Measurements from ENCODE around the gene NID1.
"Not testable (repeated sequence)": the region's sequence is repeated elsewhere in the genome, so short reads cannot be mapped to it uniquely, and the experiment has no call there.

Gene NID1

DNA sequence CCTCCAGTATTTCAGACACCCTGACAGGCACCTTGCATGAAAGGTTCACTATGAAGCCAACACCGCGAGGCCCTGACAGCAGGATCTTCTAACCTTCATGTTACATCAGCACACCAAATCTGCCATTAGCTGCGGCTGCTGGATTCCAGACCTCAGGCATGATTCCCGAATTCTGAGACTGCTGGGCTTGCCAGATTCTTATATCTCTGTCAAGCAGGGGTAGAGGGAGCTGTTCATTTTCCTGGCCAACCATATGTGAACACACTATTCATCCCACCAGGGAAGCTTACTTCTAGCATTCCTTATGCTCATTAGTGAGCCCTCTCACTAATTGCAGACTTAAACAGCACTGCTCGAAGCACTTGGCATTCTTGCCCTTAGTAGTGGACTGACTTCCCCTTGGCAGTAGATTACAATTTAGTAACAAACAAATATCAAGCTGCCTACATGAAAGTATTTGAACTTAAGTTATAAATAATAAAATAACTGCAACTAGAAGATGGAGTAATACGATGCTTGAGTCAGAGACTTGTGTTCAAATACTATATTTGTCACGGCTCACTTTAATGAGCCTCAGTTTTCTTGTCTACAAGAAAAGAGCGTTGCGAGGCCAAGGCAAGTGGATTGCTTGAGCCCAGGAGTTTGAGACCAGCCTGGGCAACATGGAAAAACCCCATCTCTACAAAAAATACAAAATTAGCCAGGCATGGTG lies 43.3 kb downstream of the NID1 start:
- DNase-seq: no peak

DNA sequence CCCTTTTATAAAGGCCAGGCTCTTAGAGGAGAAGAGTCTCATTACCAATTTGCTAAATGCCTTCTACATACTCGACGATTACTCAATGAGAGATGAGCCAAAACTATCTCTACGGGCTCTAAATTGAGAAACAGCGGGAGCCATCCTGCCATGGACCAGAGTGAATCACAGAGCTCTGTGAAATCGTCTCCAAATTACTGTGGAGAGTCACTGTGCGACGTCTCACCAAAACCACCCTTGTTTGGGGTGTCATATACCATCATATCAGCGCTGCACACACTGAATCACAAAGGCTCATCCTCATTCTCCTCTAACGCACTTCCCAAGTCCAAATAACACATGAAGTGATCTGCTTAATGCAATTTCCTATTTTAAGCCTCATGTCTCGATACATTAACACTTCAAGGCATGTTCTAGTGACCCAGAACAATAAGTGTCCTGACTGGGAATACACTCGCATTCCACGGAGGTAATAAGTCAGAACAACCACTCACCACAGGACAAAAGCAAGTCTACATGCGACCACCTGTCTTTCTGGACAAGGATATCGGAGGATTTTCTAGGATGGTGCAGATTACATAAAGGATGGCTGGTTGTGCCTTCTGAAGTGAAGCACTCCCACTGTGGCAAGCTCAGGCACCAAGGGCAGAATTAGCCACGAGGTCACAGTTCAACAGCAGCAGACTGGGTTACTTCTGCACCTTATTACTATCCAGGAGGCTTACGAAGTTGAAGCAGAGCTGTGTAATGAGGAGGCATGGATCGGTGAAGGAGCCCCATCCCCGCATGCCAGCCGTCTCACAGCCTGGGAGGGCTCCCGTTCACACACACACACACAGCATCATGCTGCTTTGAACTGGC lies 44.3 kb downstream of the NID1 start:
- DNase-seq: no peak

DNA sequence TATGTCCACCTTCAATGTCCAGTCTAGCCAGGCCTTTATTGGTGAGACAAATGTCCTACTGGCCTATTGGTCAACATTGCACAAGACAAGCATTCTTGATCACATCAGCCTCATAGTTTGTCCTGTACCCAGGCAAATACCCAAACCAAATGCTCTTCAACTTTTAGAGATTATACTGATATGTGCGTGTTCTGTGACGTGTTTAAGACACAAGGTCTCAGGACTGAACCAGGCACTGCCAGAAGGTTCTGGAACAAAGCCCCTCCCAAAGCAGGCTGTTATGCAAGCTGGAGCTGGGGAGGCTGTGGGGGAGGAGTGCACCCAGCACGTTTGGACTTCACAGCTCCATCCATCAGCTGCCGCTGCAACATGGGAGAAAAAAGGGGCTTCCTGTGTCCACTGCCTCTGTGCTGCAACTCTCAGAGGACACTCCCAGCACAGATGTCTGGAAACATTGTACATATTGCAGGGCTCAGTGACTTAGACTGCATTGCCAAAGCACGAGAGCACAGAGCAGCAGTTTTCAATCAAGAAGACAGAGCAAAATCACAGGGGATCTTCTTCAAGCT lies 45.9 kb downstream of the NID1 start:
- no peak for DNase-seq

DNA sequence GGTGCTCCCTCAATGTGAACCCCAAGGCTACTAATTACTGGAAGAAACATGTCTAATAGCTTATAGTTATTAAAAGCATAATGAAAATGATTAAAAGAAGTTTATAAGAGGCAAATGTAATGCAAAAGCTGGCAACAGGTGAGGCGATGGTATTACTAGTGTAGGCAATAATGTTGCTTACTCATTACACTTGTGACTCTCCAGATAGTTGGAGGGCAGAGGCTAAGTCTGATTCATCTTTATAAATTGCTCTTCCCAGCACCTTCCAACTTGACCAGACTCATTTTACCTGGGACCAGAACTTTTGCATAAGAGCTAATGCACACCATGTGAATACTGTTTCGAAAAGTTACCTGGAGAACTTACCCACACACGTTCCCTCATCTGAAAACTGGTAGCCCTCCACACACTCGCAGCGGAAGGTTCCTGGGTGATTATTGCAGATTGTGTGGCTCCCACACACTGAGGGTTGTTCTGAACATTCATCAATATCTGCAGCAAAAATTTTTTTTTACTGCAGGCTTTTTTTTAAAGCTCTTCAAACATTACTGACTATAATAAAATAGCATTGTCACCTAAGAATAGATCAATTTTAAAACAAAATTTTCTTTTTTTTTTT lies 48.0 kb downstream of the NID1 start:
- no peak for DNase-seq

DNA sequence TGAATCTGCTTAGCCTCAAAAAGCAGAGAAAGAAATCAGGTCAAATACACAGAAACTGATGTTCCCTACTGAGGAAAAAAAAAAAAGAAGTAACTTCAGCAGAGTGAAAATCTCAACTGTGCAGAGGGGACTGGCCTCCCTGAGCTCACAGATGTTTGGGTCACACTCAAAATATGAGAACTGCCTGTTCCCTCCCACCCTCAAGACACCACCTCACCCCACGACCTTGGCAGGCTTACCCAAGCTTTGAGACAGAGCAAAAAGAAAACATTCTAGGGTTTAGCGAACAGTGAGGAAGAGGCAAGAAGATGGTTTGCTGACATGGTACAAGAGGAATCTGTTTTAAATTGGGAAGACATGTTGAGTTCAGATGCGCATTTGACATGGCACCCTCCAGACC lies 48.8 kb downstream of the NID1 start:
- DNase-seq: no peak

DNA sequence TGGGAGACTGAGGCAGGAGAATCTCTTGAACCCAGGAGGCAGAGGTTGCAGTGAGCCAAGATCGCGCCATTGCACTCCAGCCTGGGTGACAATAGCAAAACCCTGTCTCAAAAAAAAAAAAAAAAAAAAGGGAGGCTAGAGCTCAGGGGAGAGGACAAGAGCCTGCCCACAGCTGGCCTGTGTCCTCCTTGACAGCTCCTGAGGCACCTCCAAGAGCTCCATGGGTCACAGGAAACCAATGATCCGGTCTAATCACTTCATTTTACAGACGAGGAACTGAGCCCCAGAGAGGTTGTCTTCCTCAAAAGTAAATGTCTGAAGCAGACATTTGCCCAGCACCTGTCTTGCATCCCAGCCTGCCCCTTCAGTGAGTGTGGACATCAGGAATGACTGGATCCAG lies 49.4 kb downstream of the NID1 start:
- no peak for DNase-seq

DNA sequence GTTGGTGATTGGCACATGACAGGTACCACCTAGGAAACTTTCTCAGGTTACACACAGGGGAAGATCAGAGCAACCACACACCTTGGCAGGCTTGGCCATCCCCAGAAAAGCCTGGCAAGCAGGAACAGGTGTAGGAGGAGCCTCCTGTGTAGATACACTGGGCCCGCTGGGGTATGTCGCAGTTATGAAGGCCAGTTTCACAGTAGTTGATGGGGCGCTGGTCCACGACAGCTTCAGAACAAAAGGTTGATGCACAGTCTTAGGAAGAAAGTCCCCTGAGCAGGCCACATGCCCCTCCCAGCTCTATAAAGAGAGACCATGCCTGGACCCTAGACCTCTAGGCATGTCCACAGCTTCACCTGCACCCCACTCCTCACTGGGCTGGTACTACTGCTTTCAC lies 51.6 kb downstream of the NID1 start:
- no peak for DNase-seq

DNA sequence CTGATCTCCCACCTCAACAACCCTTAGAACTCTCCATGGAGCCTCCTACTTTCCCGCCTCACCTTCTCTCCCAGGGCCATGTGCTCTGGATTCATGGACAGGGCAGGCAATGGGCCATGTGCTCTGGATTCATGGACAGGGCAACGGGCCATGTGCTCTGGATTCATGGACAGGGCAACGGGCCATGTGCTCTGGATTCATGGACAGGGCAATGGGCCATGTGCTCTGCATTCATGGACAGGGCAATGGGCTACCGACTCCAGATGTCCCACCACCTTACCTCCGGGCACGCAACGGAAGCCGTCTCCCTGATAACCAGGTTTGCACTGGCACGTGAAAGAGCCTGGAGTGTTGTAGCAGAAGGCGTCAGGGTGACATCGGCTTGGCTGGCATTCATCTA lies 53.2 kb downstream of the NID1 start:
- DNase-seq: no peak

DNA sequence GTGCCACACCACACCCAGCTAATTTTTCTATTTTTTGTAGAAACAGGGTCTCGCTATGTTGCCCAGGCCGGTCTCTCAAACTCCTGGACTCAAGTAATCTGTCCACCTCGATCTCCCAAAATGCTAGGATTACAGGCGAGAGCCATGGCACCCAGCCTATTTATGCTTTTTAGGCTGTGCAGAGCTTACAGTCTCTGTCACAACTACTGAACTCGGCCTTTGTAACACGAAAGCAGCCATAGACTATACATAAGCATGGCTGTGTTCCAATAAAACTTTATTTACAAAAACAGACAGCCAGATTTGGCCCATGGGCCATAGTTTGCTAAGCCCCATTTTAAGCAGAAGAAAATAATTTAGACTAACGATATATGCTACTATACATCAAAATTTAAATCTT lies 54.4 kb downstream of the NID1 start:
- DNase-seq: no peak

DNA sequence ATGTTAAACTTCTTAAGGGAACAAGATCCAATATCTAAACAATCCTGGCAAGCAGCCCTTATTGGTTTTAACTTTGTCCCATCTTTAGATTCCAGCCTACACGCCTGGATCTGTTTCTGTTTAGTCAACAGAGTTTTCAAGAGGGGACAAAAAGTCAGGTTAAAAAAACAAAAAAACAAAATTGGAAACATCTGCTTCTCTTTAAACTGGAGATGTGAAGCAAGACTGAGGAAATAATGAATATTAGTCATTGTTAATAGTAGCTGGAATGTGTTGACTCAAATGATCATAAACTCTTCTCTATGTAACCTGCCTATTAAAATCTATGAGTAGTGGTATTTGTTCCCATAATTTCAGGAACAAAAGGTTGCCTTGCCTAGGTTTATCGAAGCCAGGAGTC lies 55.0 kb downstream of the NID1 start:
- DNase-seq: no peak

DNA sequence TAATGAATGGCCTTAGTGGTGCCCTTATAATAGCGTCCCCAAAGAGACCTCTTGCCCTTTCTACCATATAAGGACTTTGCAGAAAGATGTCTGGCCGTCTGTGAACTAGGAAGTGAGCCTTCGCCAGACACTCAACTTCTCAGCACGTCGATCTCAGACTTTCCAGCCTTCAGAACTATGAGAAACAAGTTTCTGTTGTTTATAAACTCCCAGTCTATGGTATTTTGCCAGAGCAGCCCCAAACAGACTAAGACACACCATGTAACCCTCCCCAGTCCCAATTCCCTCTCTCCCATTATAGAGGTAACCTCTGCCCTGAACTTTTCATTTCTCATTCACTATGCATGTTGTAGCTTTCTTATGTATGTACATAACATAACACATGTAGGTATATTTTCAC lies 55.7 kb downstream of the NID1 start:
- no peak for DNase-seq

DNA sequence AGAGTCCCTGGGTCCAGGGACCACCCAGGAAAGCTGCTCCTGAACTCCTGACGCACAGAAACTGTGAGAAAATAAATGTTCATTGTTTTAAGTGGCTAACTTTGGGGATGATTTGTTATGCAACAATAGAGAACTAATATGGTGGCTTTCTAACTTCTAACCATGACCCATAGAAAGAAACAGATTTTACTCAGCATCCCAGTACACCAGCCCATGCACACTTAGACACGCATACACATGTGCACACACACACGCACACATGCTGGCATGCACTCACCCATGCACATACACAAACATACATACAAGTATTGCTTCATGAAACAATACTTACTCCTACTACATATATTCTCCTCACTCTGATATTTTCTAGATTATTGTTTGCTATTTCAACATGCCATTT lies 57.1 kb downstream of the NID1 start:
- DNase-seq: no peak

DNA sequence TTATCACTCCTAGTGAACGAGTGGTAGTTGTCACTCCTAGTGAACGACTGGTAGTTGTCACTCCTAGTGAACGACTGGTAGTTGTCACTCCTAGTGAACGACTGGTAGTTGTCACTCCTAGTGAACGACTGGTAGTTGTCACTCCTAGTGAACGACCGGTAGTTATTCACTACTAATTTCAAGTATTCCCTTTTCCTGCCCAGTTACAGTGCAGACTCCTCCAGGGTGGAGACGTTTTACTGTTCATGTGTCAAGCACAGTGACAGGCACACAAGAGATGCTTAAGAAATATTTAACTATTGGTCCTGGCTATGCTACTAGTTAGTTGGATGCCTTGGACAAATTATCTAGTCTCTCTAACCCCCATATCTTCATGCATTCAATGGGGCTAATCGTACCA lies 61.8 kb downstream of the NID1 start:
- DNase-seq: not testable (repeated sequence)

DNA sequence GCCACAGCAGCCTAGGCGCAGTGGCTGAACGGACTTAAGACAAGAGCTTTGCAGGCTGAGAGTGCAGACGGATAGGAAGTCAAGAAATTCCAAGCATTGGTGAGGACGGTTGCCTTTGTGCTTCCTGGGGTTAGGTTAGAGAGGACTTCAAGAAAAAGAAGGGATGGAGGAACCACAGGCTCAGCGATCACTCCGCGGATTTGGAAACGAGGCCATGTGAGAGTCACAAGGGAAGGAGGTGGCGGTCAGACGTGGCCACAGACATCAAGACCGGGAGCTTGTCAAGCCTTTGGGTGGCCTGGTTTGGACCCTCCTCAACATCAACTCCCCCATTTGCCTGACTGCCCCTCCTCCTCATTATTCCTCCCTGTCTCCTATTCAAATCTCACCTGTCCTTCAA lies 62.3 kb downstream of the NID1 start:
- no peak for DNase-seq

DNA sequence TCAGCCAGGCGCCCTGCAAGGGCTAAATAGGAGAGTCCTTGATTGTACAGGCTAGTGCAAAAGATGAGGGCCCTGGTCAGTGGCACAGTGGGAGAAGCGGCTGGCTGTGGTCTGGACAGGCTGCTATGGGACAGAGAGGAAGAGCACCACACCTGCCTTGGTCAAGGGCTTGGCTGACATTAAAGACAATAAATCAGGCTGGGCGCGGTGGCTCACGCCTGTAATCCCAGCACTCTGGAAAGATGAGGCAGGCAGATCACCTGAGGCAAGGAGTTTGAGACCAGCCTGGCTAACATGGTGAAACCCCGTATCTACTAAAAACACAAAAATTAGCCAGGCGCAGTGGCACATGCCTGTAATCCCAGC lies 62.9 kb downstream of the NID1 start:
- DNase-seq: no peak

DNA sequence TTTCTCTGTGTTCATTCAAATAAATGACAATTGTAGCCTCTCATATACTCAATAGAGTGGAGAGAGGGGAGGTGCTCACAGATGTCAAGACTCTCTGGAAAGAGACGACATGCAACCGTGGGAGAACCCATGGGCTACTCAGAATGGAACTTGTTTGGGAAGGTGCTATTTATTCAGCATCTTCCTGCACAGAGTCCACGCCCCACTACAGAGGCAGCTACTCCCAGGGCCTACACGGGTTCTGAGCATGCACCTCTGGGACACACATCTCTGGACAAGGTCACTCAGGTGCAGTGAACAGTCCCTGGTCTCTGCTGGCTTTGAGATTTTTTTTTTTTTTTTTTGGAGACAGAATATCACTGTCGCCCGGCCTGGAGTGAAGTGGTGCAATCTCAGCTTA lies 64.1 kb downstream of the NID1 start:
- DNase-seq: no peak

DNA sequence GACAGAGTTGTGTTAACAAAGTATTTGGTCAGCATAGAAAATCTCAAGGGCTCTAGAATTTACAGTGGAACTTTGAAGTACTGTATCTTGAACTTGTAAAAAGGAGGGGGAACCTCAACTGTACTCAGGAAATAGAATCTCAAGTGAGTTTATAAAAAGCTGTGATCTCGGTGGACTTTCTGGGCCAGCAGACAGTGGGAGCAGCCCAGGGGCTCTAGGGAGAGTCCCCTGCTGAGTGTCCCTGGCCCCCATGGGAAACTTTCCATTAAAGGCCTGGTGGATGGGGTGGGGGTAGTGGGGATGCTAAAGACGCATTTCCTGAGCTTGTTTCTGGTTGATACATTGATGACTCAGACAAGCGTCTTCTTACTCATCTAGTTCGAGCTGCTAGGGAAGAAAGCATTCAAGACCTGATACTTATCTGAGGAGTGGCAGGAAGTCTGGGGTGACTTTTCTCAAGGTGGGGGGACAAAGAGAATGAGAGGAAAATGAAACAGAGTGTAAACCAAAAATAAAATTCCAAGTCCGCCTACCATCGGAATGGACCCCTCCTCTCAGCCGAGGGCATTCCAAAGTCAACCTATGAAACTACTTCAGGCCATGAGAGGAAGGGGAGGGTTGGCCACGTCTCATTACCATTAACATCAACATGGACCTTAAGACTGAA lies 65.5 kb downstream of the NID1 start:
- DNase-seq: peak; percentile 87

DNA sequence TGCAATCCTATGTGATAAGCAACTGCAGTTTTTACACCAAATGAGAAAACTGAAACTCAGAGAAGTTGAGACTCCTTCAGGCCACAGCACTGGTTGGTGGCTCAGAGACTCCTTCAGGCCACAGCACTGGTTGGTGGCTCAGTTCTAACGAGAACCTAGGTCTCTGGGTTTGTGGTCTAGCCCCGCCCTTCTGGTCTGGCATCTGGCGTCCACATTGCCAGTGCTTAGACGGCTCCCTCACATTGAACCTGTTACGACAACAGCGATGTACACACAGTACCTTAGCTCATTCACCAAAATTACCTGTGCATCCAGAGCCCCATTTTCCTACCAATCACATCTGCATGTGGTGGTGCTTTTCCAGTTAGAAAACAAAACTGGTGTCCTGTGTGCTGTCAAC lies 66.1 kb downstream of the NID1 start:
- peak; percentile 73 for DNase-seq

DNA sequence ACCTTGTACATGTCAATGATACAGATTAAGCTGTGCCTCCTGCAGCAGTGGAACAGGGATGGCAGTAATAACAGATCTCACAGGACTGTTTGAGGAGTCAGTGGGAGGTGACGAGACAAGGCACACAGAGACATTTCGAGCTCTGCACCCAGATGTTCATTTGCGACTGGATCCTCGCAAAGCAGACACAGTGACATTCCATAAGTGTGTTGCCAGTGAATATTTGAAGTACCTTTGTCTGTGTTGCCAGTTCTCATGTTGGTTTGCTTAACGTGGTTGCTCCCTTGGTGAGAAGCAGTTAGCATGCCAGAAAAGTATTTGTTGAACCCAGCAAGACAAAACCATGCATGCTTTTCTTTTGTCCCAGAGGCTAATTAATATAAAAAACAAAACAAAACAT lies 67.0 kb downstream of the NID1 start:
- no peak for DNase-seq

DNA sequence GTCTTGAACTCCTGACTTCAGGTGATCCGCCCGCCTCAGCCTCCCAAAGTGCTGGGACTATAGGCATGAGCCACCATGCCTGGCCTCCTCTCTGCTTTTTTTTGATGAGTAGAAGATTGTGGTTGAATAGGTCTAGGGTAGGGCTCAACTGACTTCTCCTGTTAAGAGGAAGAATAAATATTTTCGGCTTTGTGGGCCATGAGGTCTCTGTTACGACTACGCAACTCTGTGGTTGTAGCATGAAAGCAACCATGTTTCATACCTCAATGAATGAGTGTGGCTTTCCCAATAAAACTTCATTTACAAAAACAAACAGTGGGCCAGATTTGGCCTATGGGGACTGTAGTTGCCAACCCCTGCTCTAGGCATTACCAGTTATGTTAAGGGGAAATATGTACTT lies 67.8 kb downstream of the NID1 start:
- DNase-seq: no peak

DNA sequence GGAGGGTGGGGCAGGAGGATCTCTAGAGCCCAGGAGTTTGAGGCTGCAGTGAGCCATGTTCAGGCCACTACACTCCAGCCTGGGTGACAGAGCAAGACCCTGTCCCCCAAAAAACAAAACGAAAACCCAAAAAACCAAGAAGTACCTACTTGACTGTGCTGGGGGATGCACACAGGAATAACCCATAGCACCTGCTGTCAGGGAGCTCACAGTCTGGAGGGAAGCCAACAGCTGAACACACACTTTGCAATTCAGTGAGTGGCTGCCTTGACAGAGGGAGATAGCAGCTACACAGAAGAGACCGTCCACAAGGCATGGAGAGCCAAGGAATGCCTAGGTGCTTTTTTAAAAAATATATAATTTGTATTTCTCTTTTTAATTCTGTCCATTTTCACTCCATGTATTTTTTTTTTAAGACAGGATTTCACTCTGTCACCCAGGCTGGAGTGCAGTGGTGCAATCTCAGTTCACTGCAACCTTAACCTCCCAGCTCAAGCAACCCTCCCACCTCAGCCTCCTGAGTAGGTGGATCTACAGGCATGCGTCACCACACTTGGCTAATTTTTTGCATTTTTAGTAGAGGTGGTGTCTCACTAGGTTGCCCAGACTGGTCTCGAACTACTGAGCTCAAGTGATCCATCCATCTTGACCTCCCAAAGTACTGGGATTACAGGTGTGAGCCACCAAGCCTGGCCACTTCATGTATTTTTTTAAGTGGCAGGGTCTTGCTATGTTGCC lies 68.7 kb downstream of the NID1 start:
- no peak for DNase-seq

DNA sequence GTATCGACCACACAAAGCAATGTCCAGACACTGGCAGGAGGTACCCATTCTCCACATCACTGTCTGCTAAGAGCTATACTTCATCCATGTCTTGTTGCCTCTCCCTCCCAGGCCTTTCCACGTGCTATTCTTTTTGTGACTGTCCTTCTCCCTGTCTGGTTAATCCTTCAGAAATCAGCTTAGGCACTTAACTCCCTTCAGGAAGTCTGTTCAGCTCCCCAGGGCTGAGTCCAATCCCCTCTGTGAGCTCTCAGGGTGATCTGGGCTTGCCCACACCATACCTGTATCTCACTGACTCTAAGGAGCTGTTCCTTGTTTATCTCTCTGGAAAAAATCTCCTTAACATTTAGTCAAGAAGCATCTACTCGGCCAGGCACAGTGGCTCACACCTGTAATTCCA lies 69.4 kb downstream of the NID1 start:
- DNase-seq: no peak

DNA sequence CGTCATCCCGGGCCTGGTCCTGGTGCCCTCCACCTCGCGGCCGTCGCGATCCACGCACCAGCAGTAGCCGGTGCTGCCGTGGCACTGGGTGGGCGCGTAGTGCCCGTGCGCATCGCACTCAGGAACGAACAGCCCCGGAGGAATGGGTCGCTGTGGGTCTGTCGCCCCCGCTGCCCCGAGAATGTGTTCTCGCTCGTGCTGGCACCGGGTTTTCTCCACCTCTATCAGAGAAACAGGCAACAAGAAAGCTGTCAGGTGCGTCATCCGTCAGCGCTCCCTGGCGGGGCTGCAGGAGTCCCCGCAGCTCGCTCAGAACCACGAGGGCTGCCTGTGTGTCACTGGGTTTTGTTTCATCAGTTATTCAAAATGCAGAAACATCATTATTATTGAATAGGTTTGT lies 71.2 kb downstream of the NID1 start:
- no peak for DNase-seq

Data from CD4-positive, alpha-beta T cell treated with Interleukin-10 for 1 hour (primary cell).